GM19455 (cell line): ENCODE measurements around the gene SLC66A1.

Source experiments
- ATAC-seq: cut with Tn5 transposase; IDR thresholded peaks from one replicate; pipeline ENCODE4 v1.9.1; 2021; ENCODE audit not compliant: unreplicated experiment

Gene SLC66A1

GRCh38 chr1:19324665-19324990, 12.5 kb downstream of the SLC66A1 start:
- no peak for ATAC-seq

GRCh38 chr1:19325368-19325957, 13.3 kb downstream of the SLC66A1 start:
- ATAC-seq = no peak

- no peak for ATAC-seq
Observed at GRCh38 chr1:19325958-19326747, 14.0 kb downstream of the SLC66A1 start.

GRCh38 chr1:19326748-19327065, 14.6 kb downstream of the SLC66A1 start:
- no peak for ATAC-seq

DNA sequence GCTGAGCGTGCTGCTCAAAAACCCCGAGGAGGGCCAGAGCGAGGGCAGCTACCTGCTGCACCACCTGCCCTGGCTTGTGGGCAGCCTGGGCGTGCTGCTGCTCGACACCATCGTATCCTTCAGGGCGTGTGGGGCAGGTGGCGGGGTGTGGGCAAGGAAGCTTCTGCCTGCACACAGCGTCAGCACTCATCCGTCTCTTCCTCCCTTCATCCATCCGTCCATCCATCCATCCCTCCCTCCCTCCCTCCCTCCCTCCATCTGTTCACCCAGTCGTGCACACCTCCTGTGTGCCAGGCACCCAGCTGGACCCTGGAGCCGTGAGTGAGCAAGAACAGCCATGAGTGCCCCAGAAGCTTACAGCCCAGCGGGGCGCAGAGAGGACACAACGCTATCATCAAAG, 15.2 kb downstream of the SLC66A1 start:
- ATAC-seq = no peak

- ATAC-seq = no peak
Observed at GRCh38 chr1:19327736-19328135, 15.6 kb downstream of the SLC66A1 start.

DNA sequence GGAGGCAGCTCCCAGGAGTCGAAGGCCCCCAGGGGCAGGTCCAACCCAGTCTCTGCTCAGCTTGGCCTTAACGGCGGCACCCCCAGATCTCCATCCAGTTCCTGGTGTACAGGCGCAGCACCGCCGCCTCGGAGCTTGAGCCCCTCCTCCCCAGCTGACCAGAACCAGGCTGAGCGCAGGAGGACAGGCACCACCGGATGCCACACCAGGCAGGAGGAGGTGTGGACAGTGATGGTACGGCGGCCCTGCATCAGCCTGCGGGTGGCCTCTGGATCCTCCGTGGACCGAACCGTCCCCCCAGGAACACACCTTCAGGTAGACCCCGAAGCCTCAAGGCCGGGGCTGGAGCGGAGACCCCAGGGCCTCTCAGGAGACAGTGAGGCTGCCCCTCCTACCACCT, 16.4 kb downstream of the SLC66A1 start:
- no peak for ATAC-seq

GRCh38 chr1:19329188-19329587, 17.1 kb downstream of the SLC66A1 start:
- ATAC-seq = no peak

GRCh38 chr1:19329611-19330010, 17.5 kb downstream of the SLC66A1 start:
- ATAC-seq = no peak

DNA sequence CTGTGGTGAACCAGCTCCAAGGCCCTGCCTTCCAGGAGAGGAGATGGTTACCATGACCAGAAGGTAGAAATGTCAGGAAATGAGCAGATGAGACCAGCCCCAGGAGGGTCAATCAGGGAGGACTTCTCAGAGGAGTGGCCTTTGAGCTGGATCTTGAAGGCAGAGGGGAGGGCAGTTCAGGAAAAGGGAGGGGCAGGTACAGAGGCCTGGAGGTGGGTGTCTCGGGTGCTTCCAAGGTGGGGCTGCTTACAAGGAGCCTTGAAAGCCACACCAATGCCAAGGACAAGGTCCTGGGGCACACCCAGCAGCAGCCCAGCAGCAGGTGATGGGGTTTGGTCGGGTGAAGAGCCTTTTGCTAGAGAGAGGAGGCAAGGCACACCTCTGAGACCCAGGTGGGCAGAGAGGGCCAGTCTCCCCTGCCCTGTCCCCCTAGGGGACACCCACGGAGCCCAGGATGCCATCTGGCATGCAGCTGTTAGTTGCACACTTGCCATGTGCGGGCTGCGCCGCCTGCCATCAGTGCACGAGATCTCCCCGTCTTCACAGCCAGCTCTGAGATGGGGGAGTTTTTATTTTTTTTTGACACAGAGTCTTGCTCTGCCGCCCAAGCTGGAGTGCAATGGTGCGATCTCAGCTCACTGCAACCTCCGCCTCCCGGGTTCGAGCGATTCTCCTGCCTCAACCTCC, 18.5 kb downstream of the SLC66A1 start:
- ATAC-seq = no peak

- no peak for ATAC-seq
Observed at GRCh38 chr1:19331262-19331878, 19.2 kb downstream of the SLC66A1 start.

GRCh38 chr1:19332832-19333231, 20.7 kb downstream of the SLC66A1 start:
- no peak for ATAC-seq

GRCh38 chr1:19333587-19334354, 21.6 kb downstream of the SLC66A1 start:
- no peak for ATAC-seq

- no peak for ATAC-seq
Observed at GRCh38 chr1:19336543-19336942, 24.4 kb downstream of the SLC66A1 start.

- ATAC-seq = no peak
Observed at GRCh38 chr1:19337289-19337688, 25.2 kb downstream of the SLC66A1 start.

GRCh38 chr1:19338323-19338762, 26.2 kb downstream of the SLC66A1 start:
- ATAC-seq = no peak

DNA sequence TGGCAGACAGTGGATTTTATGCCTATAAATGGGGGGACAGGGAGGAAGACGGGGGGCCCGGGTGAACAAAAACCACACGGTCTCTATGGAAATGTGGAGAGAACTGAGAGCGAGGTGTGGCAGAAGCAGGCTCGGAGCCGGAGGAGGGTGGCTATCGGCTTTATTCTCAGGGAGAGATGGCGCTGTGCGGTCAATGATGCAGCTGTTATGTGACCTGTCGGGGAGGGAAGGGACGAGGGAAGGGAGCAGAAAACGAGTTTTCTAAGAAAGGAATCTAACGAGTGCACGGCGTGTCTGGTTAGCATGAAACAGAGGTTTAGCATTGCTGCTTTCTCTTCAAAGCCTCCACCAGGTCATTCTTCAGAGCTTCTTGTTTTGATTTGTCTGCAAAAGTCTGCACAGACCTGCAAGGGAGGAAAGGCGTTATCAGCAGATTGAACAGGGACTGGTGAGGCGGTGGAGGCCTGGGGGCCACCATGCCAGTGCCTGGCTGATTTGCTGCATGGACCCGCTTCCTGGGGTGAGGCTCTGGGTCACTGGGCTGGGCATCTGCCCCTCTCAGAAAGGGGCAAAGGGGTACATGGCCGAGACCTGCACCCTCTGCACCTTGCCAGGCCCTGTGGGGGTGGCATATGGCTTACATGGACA, 27.2 kb downstream of the SLC66A1 start:
- no peak for ATAC-seq

GRCh38 chr1:19340387-19340937, 28.3 kb downstream of the SLC66A1 start:
- no peak for ATAC-seq

DNA sequence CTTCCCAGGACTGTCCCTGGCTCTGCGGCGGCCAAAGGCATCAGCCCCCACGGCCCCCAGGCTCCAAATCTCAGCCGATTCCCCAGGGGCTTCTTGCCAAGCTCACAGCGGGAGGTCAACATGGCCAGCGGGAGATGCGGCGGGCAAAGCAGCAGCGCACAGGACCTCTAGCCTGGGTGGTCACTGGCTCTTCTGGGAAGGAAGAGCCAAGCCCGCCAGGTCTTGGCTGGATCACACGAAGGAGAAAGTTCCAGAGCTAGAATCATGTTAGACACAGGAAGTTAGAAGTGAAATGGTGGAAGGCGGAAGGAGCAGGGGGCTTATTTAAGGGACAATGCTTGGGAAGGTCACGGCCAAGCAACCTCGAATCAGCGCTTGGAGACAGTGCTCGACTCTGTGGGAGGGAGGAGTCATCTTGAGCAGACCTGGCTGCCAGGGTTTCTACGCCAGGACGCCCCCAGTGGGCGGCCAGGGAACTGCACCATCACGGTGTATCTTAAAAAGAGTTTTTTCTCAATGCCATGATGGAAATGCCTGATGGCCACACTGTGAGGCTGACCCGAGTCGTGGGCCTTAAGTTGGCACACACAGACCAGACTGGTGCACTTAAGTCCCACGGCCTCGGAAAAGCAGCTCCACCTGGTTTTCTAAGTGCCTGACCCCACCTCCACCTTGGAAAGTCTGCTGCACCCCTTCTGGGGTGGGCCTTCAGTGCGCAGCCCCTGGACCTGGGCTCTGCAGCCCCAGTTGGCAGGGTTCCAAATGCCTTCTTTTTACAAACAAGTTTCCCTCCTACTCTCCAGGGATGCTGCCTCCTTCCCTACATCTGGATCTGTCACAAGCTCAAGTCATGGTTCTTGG, 29.3 kb downstream of the SLC66A1 start:
- ATAC-seq = no peak
